NCI-H146 treated with DMSO at 0.1 percent for 48 hours (cell line): Measurements from ENCODE around the gene DCAKD.
"Not testable (repeated sequence)": the region's sequence is repeated elsewhere in the genome, so short reads cannot be mapped to it uniquely, and the experiment has no call there.

ENCODE experiments used
- DNase-seq: peaks from one replicate; lab custom pipeline; 2025; ENCODE audit not compliant: unreplicated experiment; lab: John Stamatoyannopoulos, UW

The DCAKD gene

DNA sequence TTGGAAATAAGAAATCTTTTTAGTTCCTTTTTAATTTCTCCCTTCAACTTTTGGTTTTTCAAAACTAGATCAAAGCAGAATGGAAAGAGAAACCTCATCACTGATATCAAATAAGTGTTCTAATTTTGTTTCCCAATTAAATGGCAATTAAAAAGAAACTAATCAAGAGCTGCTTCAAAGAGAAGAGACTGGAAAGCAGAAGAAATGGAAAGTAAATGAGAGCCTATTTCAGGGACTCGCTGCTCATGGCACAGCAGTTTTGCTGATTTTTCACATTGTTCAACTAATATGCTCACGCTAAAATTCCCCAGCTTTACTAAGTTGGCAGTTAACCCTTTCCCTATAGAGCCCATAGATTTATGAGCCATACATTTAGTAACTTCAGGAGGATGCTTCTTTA lies 16.2 kb upstream of the DCAKD start:
- no peak for DNase-seq

DNA sequence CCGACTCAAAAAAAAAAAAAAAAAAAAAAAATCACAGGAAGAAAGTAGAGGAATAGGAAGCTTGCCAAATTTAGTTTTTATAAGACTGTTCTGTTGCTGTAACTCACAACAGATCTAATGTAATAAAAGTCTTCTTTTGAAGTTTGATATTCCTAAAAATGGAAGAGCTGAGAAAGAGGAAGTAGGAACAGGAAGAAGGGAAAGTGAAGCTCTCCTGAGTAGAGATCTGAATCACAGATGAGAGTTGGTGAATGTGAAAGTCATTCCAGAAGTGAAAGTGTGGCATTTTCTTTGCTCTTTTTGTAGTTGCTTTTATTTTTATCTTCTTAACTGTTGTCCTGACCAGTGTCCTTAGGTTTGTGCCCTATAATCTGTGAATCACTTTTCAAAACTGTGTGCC lies 11.8 kb upstream of the DCAKD start:
- no peak for DNase-seq

DNA sequence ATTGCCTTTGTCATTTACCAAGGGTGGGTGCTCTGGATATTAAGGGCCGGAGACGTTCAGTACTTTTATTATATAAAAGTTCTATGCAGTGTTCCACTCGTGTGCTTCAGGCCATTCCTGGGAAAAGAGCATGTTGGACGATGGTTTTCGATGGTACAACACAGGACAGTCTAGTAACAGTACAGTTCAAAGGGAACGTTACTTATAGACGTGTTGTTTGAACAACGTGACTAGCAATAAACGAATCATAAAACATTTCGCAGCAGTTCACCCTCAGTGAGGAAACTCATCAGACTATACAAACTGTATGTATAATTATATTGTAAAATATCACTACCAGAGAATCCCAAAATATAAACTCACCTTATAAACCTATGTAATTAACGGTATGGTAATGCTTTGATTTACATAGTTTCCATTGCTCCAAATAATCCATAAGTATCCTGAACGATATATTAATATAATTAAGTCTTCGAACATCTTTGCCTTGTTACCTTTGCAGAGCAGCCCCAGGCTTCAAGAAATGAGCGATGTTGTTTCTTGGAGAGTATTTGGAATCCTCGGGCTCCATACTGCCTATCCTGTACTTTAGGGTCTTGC lies 10.3 kb upstream of the DCAKD start:
- no peak for DNase-seq

DNA sequence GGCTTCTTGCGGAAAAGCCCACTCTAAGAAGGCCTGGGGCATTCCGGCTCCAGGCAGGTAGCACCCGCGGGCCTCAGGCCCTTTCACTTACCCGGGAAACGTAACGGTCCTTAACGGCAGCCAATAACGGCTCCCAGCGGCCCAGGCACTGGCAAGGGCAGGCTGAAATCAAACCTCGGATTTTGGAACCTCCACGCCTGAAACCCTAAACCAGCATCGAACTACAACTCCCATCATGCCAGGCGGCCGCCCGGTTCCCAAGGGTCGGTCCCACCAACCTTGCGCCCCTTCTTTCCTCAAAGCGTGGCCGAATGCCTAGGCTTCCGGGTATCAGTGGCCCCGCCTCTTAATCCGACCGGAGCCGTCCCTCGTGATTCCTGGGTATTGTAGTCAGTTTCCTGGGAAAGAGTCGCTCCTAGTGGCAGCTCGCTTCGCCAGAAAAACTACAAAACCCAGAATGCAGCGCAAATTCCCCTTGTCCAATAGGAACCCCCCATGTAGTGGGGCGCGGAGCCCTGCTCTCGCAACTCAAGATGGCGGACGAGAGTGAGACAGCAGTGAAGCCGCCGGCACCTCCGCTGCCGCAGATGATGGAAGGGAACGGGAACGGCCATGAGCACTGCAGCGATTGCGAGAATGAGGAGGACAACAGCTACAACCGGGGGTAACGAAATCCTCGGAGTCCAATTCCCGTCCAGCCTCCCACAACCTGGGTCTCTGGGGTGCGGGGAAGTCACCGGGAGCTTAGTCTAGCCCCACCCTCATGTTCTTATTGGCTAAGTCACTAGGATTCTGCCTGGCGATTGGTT lies 9.6 kb upstream of the DCAKD start, which contains the start of gene NMT1:
TSS of gene NMT1 (plus strand) at position 521 of the 809 bp plus-strand sequence. CDS start at position 534, 13 bp downstream.
- DNase-seq = peak; percentile 99

DNA sequence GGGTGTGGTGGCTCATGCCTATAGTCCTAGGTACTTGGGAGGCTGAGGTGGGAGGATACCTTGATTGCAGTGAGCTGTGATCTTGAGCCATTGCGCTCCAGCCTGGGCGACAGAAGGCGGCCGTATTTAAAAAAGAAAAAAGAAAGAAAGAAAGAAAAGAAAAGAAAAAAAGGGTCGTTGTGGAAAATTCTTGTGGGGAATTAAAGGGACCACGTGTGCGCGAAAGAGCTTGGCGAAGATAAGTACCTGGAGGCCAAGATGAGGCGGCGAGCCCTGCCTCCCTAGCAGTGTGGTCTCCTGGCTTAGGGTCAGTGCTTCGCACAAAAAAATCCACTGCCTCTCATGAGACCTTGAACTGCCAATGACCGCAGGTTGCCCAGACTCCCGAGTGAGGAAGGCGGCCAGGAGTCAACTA lies 9.0 kb upstream of the DCAKD start:
- DNase-seq = no peak

DNA sequence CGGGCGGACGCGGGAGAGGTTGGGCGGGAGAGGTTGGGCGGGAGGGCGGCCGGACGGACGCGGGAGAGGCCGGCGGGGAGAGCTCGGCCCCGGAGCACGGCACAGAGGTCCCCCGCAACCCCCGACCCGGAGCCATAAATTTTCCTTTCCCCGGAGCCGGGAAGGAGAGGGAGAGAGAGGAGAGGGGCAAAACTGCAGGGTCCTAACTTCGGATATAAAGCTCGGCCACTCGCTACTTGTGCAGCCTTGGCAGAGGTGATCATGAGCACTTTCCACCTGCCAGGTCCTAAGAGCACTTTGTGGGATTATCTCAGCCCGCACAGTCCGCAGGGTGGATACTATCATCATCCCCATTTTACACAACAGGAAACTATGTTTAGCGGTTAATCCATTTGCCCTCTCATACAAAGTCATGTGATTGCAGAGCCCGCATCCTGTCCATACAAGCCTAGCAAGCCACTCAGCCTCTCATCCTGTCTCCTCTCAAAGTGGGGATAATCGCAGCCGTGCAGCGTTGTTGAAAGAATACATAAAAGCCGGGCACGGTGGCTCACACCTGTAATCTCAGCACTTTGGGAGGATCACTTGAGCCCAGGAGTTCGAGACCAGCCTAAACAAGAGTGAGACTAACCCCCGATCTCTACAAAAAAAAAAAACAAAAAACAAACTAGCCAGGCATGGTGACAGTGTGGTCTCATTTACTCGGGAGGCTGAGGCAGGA lies 780 bp upstream of the DCAKD start:
- peak; percentile 35 for DNase-seq

DNA sequence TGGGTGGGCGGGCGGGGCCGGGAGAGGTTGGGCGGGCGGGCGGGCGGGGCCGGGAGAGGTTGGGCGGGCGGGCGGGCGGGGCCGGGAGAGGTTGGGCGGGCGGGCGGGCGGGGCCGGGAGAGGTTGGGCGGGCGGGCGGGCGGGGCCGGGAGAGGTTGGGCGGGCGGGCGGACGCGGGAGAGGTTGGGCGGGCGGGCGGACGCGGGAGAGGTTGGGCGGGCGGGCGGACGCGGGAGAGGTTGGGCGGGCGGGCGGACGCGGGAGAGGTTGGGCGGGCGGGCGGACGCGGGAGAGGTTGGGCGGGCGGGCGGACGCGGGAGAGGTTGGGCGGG lies 254 bp upstream of the DCAKD start:
- not testable (repeated sequence) for DNase-seq

DNA sequence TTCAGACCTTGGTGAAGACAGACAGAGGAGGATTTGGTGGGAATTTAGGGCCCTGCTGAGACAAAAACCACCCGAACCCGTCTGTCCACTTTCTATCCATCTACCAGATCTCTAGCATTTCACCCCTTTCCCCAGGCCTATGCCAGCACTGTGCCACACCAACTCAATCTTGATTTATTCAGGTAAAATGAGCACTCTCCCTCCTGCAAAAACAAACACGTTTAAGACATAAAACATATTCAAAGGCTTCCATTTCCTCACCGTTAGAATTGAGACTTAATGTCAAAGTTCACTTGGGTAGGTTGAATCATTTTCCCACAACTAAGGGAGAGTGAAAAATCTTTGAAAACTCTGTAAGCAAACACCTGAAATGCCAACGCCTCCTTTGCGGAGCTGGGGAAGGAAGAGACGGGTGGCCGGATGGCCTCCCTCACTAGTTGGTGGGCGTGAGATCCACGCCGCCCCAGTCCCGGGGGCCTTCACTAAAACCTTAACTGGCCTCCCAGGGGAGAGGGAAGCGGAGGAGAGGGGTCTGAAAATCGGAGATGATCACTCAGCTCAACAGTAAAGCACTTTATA lies 862 bp downstream of the DCAKD start:
- DNase-seq = peak; percentile 31

DNA sequence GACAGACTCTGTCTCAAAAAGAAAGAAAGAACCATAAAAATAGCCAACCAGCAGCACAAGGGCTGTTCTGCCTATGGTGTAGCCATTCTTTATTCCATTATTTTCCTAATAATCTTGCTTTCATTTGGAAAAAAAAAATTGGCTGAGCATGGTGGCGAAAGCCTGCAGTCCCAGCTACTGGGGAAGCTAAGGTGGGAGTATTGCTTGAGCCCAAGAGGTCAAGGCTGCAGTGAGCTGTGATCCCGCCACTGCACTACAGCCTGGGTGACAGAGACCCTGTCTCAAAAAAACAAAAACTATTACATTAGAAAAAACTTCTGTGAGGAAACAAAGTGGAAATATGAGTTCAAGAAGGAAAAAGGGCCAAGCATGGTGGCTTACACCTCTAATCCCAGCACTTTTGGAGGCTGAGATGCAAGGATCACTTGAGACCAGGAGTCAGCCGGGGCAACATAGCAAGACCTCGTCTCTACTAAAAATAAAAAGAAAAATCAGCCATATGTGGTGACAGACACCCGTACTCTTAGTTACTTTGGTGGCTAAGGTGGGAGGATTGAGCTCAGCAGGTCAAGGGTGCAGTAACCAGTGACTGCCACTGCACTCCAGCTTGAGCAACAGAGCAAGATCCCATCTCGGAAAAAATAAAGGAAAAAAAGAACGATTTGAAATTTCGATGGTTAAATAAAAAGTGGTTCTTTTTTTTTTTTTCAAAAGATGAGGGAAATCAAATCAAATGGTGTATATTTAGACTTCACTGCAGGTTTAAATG lies 2.5 kb downstream of the DCAKD start:
- no peak for DNase-seq

DNA sequence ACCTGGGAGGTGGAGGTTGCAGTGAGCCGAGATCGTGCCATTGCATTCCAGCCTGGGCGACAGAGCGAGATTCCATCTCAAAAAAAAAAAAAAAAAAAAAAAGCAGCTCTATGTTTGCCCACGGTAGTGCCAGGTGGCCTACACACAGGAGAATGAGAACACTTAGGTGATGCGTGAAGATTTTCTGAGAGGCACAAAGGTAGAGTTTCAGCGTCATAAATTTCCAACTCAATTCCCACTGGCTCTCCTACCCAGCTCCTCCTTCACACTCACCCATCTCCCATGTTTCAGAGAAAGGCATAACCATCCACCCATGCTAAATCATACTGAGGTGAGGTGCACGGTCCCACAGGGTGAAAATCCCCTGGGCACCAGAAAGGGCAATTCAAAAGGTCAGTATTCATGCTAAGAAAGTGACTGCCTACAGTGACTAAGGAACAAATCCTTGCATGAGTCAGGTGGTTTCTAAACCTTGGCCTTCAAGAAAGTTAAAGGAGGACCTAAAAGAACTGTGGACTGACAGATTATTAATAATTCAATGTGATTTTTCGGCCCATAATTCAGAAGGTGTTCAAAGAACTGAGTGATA lies 4.8 kb downstream of the DCAKD start:
- DNase-seq = no peak

DNA sequence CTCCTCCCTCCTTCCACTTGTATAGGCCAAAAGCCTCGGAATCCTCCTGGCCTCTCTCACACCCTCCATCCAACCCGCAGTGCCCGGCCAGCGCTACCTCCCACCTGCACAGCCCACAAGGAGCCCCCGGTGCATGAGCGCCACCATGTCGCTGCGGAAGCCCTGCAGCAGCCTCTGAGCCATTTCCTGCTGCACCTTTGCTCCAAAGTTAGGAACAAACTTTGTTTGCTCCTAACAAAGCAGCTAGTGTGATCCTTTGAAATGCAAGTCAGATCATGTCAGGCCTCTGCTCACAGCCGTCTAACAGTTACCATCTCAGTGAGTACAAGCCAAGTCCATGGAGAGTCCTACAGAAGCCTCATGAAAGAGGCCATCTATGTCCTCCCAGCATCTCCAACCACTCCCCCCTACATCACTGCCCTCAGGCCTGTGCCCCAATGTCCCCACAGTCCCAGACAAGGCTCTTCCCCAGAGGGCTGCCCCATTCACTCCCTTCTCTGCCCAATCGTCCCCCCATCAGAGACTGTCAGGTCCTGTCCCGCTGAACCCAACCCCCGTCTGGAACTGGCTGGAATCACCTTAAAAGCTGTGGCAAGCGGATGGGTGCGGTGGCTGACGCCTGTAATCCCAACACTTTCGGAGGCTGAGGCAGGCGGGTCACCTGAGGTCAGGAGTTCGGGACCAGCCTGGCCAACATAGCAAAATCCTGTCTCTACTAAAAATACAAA lies 7.5 kb downstream of the DCAKD start:
- DNase-seq = no peak

DNA sequence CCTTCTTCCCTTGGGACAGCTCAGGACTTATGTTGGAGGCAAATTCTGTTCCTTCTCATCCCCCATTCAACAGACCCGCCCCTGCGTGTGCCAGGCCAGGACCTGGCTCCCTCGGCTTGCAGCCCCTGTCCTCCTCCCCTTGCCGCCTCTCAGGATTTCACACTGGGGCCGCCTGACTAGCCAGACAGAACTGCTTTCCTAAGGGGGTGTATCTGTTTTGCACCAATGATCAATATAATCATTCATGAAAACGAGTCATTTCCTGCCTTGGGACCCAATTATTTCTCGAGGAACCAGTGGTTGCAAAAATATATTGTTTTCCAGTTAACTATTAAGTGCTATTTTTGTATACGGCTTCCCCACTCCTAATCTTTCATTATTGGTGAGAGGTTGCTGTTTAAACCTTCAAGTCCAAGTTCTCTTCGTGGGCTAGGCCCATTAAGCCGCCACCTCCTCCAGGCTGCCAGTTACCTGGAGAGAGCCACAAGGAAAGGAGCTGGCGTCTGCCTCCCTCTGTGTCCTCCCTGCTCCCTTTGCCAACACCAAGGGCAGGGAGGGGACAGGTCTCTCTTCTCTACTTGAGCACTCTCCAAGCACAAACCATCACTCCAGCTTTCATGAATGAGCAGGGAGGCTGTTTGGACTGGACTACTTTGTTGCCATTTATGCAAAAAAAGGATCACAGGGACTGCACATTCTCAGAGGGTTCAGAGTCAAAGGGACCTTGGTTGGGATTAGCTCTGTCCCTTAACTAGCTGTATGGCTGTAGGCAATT lies 8.9 kb downstream of the DCAKD start:
- no peak for DNase-seq

DNA sequence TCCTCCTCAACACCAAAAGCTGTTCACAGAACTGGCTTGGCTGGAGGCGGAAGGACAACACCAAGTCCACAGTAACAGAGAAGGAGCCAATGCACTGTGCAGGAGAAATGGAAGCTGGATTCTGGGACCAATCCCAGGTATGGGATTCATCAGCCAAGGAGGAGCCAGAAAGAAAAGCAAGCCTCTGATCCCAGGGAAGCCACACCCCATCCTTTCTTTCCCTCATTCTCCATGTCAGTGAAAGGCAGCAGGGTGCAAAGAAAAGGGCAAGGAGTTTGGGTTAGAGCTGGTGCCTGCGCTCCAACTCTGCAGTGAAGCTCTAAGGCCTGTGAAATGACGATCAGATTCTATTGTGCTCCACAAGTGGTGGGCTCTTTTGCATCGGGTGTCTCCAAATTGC lies 11.0 kb downstream of the DCAKD start:
- no peak for DNase-seq

DNA sequence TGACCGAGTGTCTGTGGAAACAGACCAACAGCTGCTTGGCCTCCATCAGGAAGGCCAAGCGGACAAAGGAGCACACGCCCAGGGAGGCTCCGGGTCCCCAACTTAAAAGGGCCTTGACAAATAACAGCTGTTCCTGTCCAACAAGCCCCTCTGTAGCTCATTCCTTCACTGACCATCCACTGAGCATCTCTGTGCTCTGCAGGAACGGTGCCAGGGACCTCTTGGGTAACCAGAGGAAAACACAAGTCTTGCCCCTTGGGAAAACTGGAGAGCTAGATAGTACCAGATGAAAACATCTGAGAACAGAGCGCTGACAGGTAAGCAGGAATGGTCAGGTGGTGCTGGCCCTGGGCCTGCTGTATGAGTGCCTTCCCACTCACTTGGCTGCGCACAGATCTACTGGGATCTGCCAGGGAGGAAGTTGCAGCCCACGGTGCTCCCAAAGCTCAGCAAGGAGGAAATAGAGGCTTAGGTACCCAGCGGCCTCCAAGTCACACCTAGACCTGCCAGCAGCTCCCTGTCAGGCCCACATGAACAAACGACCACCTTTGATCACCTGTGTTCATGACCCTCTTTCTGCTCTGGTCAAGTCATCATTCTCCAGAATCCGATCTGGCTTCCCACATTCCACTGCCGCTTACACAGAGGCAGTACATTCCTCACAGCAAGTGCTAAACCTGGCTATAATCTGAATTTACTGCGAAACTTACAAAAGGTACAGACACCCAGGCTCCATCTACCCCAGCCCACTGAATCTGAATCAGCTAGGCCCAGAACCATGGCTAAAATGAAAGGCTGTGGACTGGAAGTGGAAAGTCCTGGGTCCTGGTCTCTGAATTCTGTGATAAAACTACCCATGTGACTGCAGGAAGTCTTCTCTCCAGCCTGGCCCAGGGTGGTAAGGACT lies 12.5 kb downstream of the DCAKD start:
- DNase-seq = no peak

DNA sequence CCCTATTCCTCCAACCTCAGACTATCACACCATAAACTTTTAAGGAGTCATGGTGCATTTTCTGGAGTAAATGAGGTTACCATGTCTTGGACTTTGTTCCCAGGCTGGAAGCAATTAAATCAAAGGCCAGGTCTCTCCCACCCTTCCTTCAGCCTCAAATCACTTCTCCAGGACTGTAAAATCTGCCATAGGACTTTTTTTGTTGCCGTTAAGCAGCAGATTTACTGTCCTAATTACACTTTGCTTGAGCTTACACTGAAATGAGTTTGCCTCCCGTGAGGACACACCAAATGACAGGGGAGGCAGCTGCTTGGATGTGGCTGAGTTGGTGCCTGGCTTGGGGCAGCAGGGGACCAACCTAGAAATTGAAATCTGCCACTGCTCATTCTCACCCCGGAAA lies 14.7 kb downstream of the DCAKD start:
- DNase-seq = no peak

DNA sequence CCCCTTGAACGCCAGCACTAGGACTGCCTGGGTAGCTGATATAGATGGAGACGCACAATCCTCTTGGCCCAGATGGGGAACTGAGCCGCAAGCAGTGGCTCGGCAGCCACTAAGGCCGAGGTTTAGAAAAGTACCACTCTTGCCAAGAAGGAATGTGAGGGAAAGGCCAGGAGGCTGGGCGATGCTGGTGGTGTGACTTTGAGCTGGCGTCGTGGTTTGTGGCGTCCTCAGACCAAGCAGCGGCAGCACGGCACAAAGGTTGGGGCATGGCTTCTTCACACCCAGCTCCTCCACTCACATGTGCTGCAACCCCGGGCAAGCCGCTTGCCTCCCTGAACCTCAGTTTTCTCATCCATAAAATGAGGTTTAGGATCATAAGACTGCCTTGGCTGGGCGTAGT lies 15.6 kb downstream of the DCAKD start:
- no peak for DNase-seq

DNA sequence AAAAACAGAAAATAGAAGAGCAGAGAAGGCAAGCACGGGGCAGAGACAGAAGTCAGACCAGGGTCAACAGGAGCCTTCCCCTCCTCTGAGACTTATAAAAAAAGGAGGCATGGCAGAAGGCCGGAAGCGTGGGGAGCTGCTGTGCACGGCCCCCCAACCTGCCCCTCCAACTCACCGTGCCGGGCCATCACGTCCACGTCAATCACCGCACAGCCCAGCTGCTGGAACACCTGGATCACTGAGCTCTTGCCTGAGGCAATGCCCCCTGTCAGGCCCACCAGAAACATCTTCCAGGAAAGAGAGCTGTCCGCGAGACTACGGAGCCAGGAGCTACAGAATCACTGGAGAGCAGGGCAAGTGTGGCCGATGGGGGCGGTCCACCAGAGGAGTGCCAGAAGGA lies 16.8 kb downstream of the DCAKD start:
- DNase-seq = no peak

DNA sequence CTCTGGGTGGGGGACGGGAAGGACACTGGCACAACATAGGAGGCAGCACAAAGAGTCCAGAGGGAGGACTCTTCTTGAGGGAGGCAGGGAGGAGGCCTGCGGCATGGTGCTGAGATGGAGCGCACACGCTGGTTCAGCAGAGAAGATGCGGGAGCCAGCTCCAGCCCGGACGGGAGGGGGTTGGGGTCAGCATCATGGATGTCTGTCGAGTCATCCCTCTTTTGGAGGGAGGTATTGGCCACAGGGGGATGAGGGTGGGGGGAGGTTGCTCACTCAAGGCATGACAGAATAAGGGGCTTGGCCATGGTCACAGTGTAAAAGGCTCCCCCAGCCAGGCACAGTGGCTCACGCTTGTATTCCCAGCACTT lies 19.3 kb downstream of the DCAKD start:
- DNase-seq = no peak
